Measurements from ENCODE around the gene CCDC24. TPM values are rescaled to one million over a fixed set of nuclear protein-coding genes. Genes with fewer than 3 reads are reported as not detected.
A peak's percentile ranks its signal among the peaks of the same experiment; 100 is the strongest.

CCDC24 gene
- total and polyA plus RNA-seq, 2 of the 13 experiments (the other 11 are each of a cell fraction or from before 2014, with no cell fraction given): 1.4 to 2.9 TPM

- no peak for TF ChIP-seq SP140L (CRISPR knock-in tag; IDR thresholded peaks at IDR 0.05; ENCODE audit: borderline replicate concordance)
- peak; percentile 3; the same call in 1 of the 2 replicates for TF ChIP-seq ZFY (CRISPR knock-in tag; IDR thresholded peaks at IDR 0.05)
- TF ChIP-seq ZNF18 (CRISPR knock-in tag; IDR thresholded peaks at IDR 0.05; ENCODE audit: insufficient replicate concordance): peak; percentile 55
- no peak for TF ChIP-seq NAIF1 (CRISPR knock-in tag; IDR thresholded peaks at IDR 0.05; ENCODE audit: borderline replicate concordance)
- no peak for TF ChIP-seq DRAP1 (CRISPR knock-in tag; IDR thresholded peaks at IDR 0.05)
- TF ChIP-seq ZBTB14 (CRISPR knock-in tag; IDR thresholded peaks at IDR 0.05): peak; percentile 90
- TF ChIP-seq ZNF564 (CRISPR knock-in tag; IDR thresholded peaks at IDR 0.05): no peak
- peak; percentile 52; the same call in 1 of the 2 replicates for TF ChIP-seq RFXAP (CRISPR knock-in tag; IDR thresholded peaks at IDR 0.05; ENCODE audit: borderline replicate concordance)
- no peak for TF ChIP-seq DMAP1 (CRISPR knock-in tag; IDR thresholded peaks at IDR 0.05)
- TF ChIP-seq KLF9 (CRISPR knock-in tag; IDR thresholded peaks at IDR 0.05; ENCODE audit: low read depth): no peak
- no peak for TF ChIP-seq U2AF1 (optimal IDR thresholded peaks at IDR 0.05; ENCODE audit: low read depth, low read length)
- no peak for TF ChIP-seq KMT2A (CRISPR knock-in tag; IDR thresholded peaks at IDR 0.05)
- no peak for TF ChIP-seq ZNF225 (CRISPR knock-in tag; IDR thresholded peaks at IDR 0.05)
- TF ChIP-seq SMAD9 (CRISPR knock-in tag; IDR thresholded peaks at IDR 0.05): no peak
- no peak for TF ChIP-seq TEAD2 (CRISPR knock-in tag; IDR thresholded peaks at IDR 0.05)
- no peak for TF ChIP-seq ZNF710 (CRISPR knock-in tag; IDR thresholded peaks at IDR 0.05; ENCODE audit: borderline replicate concordance)
- no peak for TF ChIP-seq ZMYM2 (CRISPR knock-in tag; IDR thresholded peaks at IDR 0.05)
- TF ChIP-seq CC2D1A (CRISPR knock-in tag; IDR thresholded peaks at IDR 0.05): no peak
- TF ChIP-seq ETS1 (CRISPR knock-in tag; IDR thresholded peaks at IDR 0.05): 0 out of 2 replicates have a peak, but pooled peaks have one; percentile 20
- 0 out of 2 replicates have a peak, but pooled peaks have one; percentile 38 for TF ChIP-seq THAP9 (CRISPR knock-in tag; IDR thresholded peaks at IDR 0.05; ENCODE audit: borderline replicate concordance)
- peak; percentile 29; the same call in 1 of the 2 replicates for TF ChIP-seq SMAD1 (CRISPR knock-in tag; IDR thresholded peaks at IDR 0.05; ENCODE audit: borderline replicate concordance, low read depth)
These were observed 12.7 kb upstream of the CCDC24 start, which contains the start of gene B4GALT2 (continued) for GRCh38 chr1:43978551-43979260.

Data from HepG2 (cell line).